SJSA1 (cell line): Measurements from ENCODE around the gene PIP4K2A. TPM values are rescaled to one million over a fixed set of nuclear protein-coding genes. Genes with fewer than 3 reads are reported as not detected.
"Not testable (repeated sequence)": the region's sequence is repeated elsewhere in the genome, so short reads cannot be mapped to it uniquely, and the experiment has no call there.

Experiments used
- DNase-seq, 2 experiments: peaks; one replicate each; pipeline ENCODE4 v3.0.0-alpha.2; 2015 to 2020; ENCODE audit warnings: low spot score in 2 of 2, low read depth in 1 of 2
- H3K27ac ChIP-seq: fragments of 250-450 bp; sonication (Bioruptor Pico); 2 replicates; pipeline ENCODE4 v1.5.1; 2020; ENCODE audit warnings: mild to moderate bottlenecking, moderate library complexity
- H3K27me3 ChIP-seq: fragments of 250-450 bp; sonication (Bioruptor Pico); replicated peaks from 2 replicates; pipeline ENCODE4 v1.5.1; 2020; ENCODE audit warnings: mild to moderate bottlenecking, moderate library complexity
- H3K36me3 ChIP-seq: fragments of 250-450 bp; sonication (Bioruptor Pico); 2 replicates; pipeline ENCODE4 v1.5.1; 2020; ENCODE audit warnings: mild to moderate bottlenecking
- H3K4me1 ChIP-seq: fragments of 250-450 bp; sonication (Bioruptor Pico); replicated peaks from 2 replicates; pipeline ENCODE4 v1.6.1; 2021; ENCODE audit warnings: mild to moderate bottlenecking
- H3K4me3 ChIP-seq: fragments of 250-450 bp; sonication (Bioruptor Pico); 2 replicates; pipeline ENCODE4 v1.5.1; 2020; ENCODE audit warnings: mild to moderate bottlenecking
- H3K9me3 ChIP-seq: fragments of 250-450 bp; sonication (Bioruptor Pico); replicated peaks from 2 replicates; pipeline ENCODE4 v1.5.1; 2020; ENCODE audit warnings: mild to moderate bottlenecking
- total RNA-seq: library from RNA; depleted of rRNA; stranded (reverse); fragments of >200 nt; shearing (Covaris generic); gene quantifications from 2 replicates; pipeline ENCODE4 v1.2.3, GENCODE V29; 2014

PIP4K2A gene
- total RNA-seq, 1 experiment from 2014 or later = 51.7 TPM

DNA sequence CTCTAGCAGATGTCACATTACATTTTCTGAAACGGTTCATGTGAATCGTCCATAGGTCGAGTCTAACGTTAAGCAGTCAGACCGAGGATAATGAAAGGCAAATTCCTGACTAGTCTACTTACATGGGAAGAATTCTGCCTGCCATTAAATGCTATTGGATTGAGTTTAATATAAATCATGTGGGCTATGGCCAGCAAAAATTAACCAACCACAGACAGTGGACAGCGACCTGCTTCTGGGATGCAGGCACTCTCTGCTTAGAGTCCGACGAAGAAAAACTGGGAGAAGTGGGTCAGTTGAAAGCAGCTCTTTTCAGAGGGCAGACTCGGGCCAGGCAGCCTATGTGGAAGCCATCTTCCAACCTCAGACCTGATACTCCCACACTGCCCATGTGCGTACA is 16.6 kb downstream of the PIP4K2A start:
- no peak for DNase-seq
- H3K27ac ChIP-seq = no peak overlapping the region
- no peaks in the 10 kb centered on the region for H3K27me3 ChIP-seq
- H3K9me3 ChIP-seq = no peaks in the 10 kb centered on the region
- no peak overlapping the region for H3K4me3 ChIP-seq
- peaks cover 22% of the 10 kb centered on the region for H3K4me1 ChIP-seq
- no peaks in the 10 kb centered on the region for H3K36me3 ChIP-seq

- Histone ChIP-seq H3K36me3 (no peaks in the 10 kb centered on the region), H3K4me1 (peaks cover 15% of the 10 kb centered on the region), H3K4me3 (no peak overlapping the region), H3K27me3 (no peaks in the 10 kb centered on the region), H3K27ac (no peak overlapping the region), H3K9me3 (no peaks in the 10 kb centered on the region)
- DNase-seq = no peak
Observed at GRCh38 chr10:22697101-22697500, 17.3 kb downstream of the PIP4K2A start.

- Histone ChIP-seq H3K36me3 (no peaks in the 10 kb centered on the region), H3K9me3 (no peaks in the 10 kb centered on the region), H3K4me3 (no peak overlapping the region), H3K4me1 (peaks cover 5% of the 10 kb centered on the region), H3K27me3 (no peaks in the 10 kb centered on the region), H3K27ac (no peak overlapping the region)
- no peak for DNase-seq
Observed at GRCh38 chr10:22693860-22694259, 20.5 kb downstream of the PIP4K2A start.

GRCh38 chr10:22693371-22693784 is 21.0 kb downstream of the PIP4K2A start:
- DNase-seq = peak in 1 of 2 experiments; percentile 24
- Histone ChIP-seq H3K9me3 (no peaks in the 10 kb centered on the region), H3K4me1 (peaks cover 5% of the 10 kb centered on the region), H3K4me3 (no peak overlapping the region), H3K27me3 (no peaks in the 10 kb centered on the region), H3K27ac (no peak overlapping the region), H3K36me3 (no peaks in the 10 kb centered on the region)

DNA sequence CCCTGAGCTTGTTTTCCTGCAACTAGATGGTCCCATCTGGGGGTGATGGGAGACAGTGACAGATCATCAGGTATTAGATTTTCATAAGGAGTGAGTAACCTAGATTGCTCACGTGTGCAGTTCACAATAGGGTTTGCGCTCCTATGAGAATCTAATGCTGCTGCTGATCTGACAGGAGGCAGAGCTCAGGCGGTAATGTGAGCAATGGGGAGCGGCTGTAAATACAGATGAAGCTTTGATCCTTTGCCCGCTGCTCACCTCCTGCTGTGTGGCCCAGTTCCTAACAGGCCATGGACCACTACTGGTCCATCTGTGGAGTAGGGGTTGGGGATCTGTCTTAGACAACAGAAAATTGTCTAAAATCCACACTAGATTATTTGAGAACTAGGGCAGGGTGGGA is 22.3 kb downstream of the PIP4K2A start:
- not testable (repeated sequence) for H3K27ac ChIP-seq, H3K4me3 ChIP-seq, DNase-seq, H3K9me3 ChIP-seq, H3K27me3 ChIP-seq, H3K36me3 ChIP-seq, H3K4me1 ChIP-seq

DNA sequence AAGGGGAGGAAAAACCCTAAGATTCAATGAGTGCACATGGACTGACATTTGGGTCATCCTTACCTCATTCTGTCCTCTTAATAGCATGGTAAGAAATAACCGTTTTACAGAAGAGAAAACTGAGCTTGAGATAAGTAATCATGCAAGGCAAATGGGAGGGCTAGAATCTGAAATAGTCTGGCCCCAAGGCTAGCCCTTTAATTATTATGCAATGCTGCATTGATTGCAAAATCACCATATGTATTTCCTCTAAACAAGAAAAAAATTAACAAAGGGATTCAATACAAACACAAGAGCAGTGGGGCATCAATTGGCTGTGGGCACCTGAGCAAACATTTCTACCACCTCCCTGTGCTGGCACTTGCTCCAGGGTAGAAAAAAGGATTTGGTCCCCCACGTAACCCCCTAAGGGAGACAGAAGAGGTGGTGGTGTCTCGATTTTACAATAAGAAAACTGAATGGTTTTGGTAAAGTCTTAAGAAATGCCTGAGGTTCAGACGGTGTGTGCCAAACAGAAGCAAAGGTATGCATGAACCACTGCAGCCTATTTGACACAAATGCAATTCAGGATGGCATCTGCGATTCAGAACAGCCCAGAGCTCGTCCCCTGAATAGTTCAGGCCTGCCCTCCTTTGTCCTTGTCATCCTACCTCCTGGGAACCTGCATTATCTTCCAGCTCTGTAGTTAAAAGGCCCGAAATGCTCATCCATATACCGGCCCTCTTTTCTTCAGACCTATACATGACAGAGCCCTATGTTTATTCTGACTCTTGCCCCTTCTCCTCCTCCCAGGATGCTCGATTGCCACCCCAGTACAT is 23.6 kb downstream of the PIP4K2A start:
- no peak for DNase-seq

DNA sequence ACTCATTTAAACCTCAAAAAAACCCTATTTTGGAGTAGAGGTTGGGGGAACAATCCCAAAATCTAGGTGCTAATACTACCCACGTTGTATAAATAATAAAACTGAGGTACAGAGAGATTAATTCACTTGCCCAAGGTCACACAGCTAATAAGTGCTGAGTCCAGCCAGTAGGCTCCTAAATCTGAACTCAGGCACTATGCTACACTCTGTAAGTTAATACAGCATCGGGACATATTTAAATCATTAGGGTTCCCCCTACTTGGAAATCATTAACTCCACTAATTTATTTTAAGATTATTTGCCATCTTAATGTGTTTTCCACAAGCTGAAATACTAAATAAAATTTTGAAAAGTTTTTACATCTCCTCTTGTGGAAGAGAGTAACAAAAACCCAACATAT is 24.2 kb downstream of the PIP4K2A start:
- H3K27me3 ChIP-seq = no peaks in the 10 kb centered on the region
- peaks cover 5% of the 10 kb centered on the region for H3K4me1 ChIP-seq
- H3K36me3 ChIP-seq = no peaks in the 10 kb centered on the region
- no peaks in the 10 kb centered on the region for H3K9me3 ChIP-seq
- no peak overlapping the region for H3K4me3 ChIP-seq
- no peak overlapping the region for H3K27ac ChIP-seq
- DNase-seq = no peak

More for the DNA sequence above, 23.6 kb downstream of the PIP4K2A start:
- Histone ChIP-seq H3K27me3 (no peaks in the 10 kb centered on the region), H3K4me3 (no peak overlapping the region), H3K9me3 (no peaks in the 10 kb centered on the region), H3K36me3 (no peaks in the 10 kb centered on the region), H3K27ac (no peak overlapping the region), H3K4me1 (peaks cover 5% of the 10 kb centered on the region)

GRCh38 chr10:22686347-22686746 is 28.0 kb downstream of the PIP4K2A start:
- Histone ChIP-seq H3K9me3 (no peaks in the 10 kb centered on the region), H3K27ac (no peak overlapping the region), H3K4me1 (peaks cover 21% of the 10 kb centered on the region), H3K4me3 (no peak overlapping the region), H3K36me3 (no peaks in the 10 kb centered on the region), H3K27me3 (no peaks in the 10 kb centered on the region)
- no peak for DNase-seq

DNA sequence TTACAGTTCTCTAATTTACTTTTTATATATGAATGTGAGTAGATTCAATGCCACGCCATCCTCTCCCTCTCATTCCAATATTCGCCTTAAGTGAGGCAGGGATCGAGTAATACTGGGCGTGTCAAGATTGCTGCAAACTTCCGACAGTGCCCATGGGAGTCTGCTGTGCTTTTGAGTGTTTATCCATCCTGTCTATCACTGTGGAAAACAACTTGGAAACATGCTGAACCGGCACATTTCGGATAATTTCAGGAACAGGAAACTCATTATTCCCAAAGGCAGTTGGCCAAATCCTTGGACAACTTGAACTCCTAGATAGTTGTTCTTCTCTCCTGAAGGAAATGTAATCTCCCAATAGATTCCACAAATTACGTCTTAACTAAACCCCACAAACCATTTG is 28.5 kb downstream of the PIP4K2A start:
- no peak for DNase-seq

GRCh38 chr10:22684699-22685098 is 29.7 kb downstream of the PIP4K2A start:
- no peak overlapping the region for H3K27ac ChIP-seq
- H3K36me3 ChIP-seq = no peaks in the 10 kb centered on the region
- no peak for DNase-seq
- H3K9me3 ChIP-seq = 0 out of 2 replicates have a peak, but pooled peaks cover 3% of the 10 kb centered on the region
- no peak overlapping the region for H3K4me3 ChIP-seq
- H3K4me1 ChIP-seq = peaks cover 24% of the 10 kb centered on the region
- no peaks in the 10 kb centered on the region for H3K27me3 ChIP-seq

More for the DNA sequence above, 28.5 kb downstream of the PIP4K2A start:
- Histone ChIP-seq H3K27me3 (no peaks in the 10 kb centered on the region), H3K9me3 (0 out of 2 replicates have a peak, but pooled peaks cover 3% of the 10 kb centered on the region), H3K4me1 (peaks cover 24% of the 10 kb centered on the region), H3K27ac (no peak overlapping the region), H3K4me3 (no peak overlapping the region), H3K36me3 (no peaks in the 10 kb centered on the region)

DNA sequence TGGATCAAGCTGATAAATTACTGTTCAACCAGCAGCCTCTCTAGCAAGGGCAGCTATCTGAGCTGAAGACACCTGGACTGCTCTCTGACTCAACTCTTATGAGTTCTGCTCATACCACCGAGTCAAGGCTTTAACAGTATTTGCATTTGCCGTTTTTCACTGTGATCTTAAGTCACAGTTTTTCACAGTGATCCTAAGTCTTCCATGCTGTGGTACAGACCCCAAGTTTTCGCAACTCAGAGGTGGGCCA is 31.3 kb downstream of the PIP4K2A start:
- 0 out of 2 replicates have a peak, but pooled peaks cover 3% of the 10 kb centered on the region for H3K9me3 ChIP-seq
- no peak overlapping the region for H3K27ac ChIP-seq
- peaks cover 24% of the 10 kb centered on the region for H3K4me1 ChIP-seq
- peak in 1 of 2 experiments; percentile 15 for DNase-seq
- no peaks in the 10 kb centered on the region for H3K36me3 ChIP-seq
- H3K4me3 ChIP-seq = no peak overlapping the region
- no peaks in the 10 kb centered on the region for H3K27me3 ChIP-seq

- peak overlapping the region; percentile 78 for H3K27ac ChIP-seq
Observed at GRCh38 chr10:22682237-22683139, 31.9 kb downstream of the PIP4K2A start.

DNA sequence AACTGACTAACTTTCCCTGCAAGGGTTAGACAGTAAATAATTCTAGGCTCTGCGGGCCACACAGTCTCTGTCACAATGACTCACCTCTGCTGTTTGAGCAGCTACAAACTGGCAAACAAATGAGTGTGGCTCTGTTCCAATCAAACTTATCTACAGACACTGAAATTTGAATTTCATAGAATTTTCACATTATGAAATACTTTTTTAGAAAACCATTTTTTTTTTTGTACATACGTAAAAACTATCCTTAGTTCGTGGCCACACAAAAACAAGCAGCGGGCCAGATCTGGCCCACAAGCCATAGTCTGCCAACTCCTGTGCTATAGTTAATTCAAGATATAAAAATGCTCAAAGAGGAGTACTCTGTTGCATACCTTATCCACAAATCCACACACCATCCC is 32.6 kb downstream of the PIP4K2A start:
- DNase-seq = peak in 1 of 2 experiments; percentile 47
- peak overlapping the region; percentile 78 for H3K27ac ChIP-seq
- no peaks in the 10 kb centered on the region for H3K36me3 ChIP-seq
- H3K27me3 ChIP-seq = no peaks in the 10 kb centered on the region
- 0 out of 2 replicates have a peak, but pooled peaks cover 3% of the 10 kb centered on the region for H3K9me3 ChIP-seq
- H3K4me3 ChIP-seq = no peak overlapping the region
- H3K4me1 ChIP-seq = peaks cover 24% of the 10 kb centered on the region

More at GRCh38 chr10:22682237-22683139, 31.9 kb downstream of the PIP4K2A start:
- Histone ChIP-seq H3K4me1 (peaks cover 24% of the 10 kb centered on the region), H3K9me3 (0 out of 2 replicates have a peak, but pooled peaks cover 3% of the 10 kb centered on the region), H3K27me3 (no peaks in the 10 kb centered on the region), H3K36me3 (no peaks in the 10 kb centered on the region), H3K4me3 (no peak overlapping the region)
- peak in 1 of 2 experiments; percentile 35 for DNase-seq

DNA sequence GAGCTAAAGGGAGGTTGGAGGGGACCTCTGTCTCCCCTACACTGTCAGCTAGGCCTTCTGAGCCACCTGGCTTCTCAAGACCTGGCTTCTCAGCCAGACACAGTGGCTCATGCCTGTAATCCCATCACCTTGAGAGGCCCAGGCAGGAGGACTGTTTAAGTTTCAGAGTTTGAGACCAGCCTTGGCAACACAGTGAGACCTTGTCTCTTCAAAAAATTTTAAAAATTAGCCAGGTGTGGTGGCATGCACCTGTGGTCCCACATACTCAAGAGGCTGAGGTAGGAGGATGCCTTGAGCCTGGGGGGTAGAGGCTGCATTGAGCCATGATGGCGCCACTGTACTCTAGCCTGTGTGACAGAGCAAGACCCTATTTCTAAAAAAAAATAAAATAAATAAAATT is 33.1 kb downstream of the PIP4K2A start:
- Histone ChIP-seq H3K27me3 (no peaks in the 10 kb centered on the region), H3K27ac (no peak overlapping the region; the same call in 1 of the 2 replicates), H3K36me3 (no peaks in the 10 kb centered on the region), H3K4me3 (no peak overlapping the region), H3K4me1 (peaks cover 24% of the 10 kb centered on the region), H3K9me3 (0 out of 2 replicates have a peak, but pooled peaks cover 3% of the 10 kb centered on the region)
- DNase-seq = no peak
